Central memory CD4-positive, alpha-beta T cell (primary cell): ENCODE measurements around the gene INPP5B.
"Not testable (repeated sequence)": the region's sequence is repeated elsewhere in the genome, so short reads cannot be mapped to it uniquely, and the experiment has no call there.

Experiments used
- DNase-seq: peaks from one replicate; pipeline ENCODE4 v3.0.0; 2022
- total RNA-seq, 3 experiments: gene quantifications; one replicate each; lab custom pipeline; 2026; lab: John Stamatoyannopoulos, UW

Gene INPP5B
- 35.5 to 72.2 (median 55.0) reads per million in 3 experiments for total RNA-seq

DNA sequence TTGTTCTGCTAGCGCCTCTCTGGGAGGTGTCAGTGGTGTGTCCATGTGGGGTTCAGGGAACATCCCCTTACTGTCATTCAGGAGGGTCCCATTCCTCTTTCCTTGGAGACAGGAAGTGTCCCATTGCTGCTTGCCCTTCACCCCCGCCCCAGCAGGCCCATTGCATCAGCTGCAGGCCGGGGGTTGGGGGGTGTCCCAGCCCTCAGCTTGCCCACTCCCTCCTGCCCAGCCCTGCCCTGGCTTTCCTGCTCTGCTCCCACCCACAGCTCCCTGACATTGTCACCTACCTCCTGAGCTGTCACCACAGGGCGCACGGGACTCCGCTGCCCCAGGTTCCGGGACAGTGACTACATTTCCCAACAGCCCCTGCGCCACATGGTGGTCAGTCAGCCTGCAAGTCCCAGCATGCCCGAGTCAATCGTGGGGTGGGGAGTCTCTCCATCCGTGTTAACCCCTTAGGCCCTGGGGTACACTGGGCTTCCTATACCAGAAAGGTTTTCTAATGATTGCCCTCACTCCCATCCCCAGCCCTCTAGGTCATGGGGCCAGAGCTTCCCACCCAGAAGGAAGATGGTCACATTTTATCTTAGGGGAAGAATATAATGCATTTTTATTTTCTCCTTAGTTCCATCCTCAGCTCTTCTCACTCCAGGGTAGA lies at the start of gene INPP5B:
Gene INPP5B, minus strand, starts transcription at position 351 of the 658 bp plus-strand sequence. CDS start 745 bp downstream, outside the sequence.
- DNase-seq, result peak; percentile 44

- DNase-seq, result peak; percentile 18
Observed at GRCh38 chr1:37995751-37996345, 49.0 kb upstream of the INPP5B start.

DNA sequence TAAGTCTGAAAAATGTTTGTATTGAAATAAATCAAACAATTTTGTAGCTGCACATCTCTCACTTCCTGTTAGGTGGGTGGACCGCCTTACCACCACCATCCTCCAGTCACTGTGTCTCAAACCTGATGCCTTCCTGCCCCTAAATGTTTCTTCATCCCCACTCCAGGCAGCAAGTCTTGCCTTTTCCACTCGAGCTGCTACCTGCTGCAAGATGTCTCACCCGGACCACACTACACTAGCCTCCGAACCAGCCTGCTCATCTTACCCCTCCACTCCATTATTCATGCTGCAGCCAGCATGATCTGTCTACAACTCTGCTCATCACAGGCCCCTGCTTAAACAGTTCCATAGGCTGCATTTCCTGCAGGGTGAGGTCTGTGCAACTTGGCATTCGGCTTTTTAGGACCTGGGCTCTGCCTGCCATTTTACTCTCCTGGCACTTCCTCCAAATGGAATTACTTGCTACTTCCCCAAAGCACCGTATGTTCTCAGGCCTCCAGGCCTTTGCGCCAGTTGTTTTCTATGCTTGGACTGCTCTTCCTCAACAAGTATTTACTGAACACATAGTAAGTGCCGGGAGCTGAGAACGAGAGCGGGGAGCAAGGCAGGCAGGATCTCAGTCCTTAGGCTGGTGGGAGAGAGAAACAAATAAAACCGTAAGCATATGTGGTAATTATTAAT lies 48.2 kb upstream of the INPP5B start:
- no peak for DNase-seq

GRCh38 chr1:37989361-37989930 lies 42.6 kb upstream of the INPP5B start:
- DNase-seq, result no peak

DNA sequence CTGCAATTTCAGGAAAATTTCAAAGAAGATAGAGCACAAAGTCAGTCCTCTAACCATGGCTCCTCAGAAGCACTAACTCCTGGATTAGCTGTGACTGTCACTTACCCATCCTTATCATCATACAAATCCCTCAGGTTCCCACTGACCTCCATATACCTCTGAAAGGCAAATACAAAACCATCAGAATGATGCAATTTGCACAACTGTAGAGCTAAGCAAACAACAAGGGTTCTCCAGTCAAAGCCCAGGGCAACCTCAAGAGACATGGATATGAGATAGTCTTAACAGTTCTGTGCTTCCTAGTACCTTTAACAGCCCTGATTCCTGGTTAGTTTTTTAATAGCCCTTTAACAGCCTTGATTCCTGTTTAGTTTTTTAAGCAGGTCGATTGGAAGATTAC lies 40.8 kb upstream of the INPP5B start:
- DNase-seq, result no peak

GRCh38 chr1:37983546-37983945 lies 36.7 kb upstream of the INPP5B start:
- no peak for DNase-seq

GRCh38 chr1:37978541-37978940 lies 31.7 kb upstream of the INPP5B start:
- no peak for DNase-seq

GRCh38 chr1:37975083-37975482 lies 28.2 kb upstream of the INPP5B start:
- not testable (repeated sequence) for DNase-seq

- no peak for DNase-seq
Observed at GRCh38 chr1:37974567-37974966, 27.7 kb upstream of the INPP5B start.

DNA sequence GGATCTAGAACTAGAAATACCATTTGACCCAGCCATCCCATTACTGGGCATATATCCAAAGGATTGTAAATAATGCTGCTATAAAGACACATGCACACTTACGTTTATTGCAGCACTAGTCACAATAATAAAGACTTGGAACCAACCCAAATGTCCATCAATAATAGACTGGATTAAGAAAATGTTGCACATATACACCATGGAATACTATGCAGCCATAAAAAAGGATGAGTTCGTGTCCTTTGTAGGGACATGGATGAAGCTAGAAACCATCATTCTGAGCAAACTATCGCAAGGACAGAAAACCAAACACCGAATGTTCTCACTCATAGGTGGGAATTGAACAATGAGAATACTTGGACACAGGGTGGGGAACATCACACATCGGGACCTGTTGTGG lies 26.8 kb upstream of the INPP5B start:
- DNase-seq, result not testable (repeated sequence)

DNA sequence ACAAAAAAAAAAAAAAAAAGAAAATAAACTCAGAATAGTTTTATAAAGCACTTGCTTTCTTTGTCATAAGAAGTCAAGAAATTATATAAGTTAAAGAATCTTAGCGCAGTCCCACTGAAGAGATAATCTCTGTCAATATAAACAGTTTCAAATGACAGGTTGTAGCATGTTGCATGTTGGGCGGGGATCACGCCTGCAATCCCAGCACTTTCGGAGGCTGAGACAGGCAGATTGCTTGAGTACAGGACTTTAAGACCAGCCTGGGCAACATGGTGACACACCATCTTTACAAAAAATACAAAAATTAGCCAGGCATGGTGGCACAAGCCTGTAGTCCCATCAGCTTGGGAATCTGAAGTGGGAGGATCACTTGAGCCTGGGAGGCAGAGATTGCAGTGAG lies 18.4 kb upstream of the INPP5B start:
- DNase-seq, result no peak

GRCh38 chr1:37964106-37964505 lies 17.3 kb upstream of the INPP5B start:
- not testable (repeated sequence) for DNase-seq

- no peak for DNase-seq
Observed at GRCh38 chr1:37958690-37959089, 11.8 kb upstream of the INPP5B start.

- DNase-seq, result no peak
Observed at GRCh38 chr1:37955685-37956084, 8.8 kb upstream of the INPP5B start.

- DNase-seq, result no peak
Observed at GRCh38 chr1:37954316-37954971, 7.6 kb upstream of the INPP5B start.

- no peak for DNase-seq
Observed at GRCh38 chr1:37952738-37953137, 5.9 kb upstream of the INPP5B start.

DNA sequence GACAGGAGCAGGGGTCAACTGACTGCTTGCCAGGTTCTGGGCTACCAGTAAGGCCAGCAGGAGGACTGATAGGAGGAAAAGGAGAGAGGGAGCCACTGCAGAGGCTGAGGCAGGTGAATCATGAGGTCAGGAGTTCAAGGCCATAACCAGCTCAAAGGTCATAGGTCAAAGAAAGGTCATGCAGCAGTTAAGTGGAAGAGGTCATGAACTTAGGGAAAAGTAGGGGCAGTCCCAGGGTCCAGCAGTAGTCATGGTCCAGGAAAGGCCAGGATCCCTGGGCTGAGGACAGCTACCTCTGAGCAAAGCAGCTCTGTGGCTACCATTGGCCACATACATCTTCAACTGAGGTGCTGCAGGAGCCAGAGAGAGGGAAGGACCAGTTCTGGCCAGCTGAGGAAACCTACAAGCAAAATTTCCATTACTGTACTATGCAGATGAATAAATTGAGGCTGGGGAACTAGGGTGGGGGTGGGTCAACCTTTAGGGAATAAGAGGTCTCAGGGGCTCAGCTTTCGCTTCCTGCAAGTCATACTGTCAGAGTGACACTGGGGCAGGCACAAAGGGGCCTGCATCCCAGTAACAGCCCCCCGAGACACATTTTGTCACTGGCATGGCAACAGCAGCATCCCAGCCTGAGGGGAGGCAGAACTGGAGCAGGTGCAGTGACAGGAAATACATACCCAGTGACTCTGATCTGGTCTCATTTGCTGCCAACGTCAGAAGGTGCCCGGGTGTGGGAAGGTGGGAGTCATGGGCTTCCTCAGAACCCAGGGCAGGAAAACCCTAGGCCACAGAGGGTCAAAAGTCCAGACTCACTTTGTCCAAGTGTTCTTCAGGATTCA lies 5.2 kb upstream of the INPP5B start:
- DNase-seq, result no peak

- DNase-seq, result no peak
Observed at GRCh38 chr1:37951041-37951782, 4.4 kb upstream of the INPP5B start.

GRCh38 chr1:37949524-37950152 lies 2.8 kb upstream of the INPP5B start:
- no peak for DNase-seq

DNA sequence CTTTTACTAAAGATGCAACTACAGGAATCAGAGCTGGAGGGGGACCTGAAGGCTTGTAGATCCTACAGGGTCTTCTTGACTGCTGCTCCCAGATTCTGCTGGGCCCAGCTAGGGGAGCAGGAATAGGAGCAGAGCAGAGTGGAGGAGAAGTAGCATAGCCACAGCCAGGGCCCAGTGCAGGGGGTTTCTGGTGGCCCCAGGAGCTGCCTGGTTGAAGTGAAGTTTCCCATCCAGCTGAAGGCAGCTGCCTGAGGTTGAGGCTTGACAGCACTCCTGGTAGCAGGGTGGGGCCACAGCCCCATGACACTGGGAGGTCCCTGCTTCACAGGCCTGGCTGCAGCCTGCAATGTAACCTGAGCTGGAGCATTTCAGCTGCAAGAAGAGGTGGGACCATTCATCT lies 2.0 kb upstream of the INPP5B start:
- no peak for DNase-seq

DNA sequence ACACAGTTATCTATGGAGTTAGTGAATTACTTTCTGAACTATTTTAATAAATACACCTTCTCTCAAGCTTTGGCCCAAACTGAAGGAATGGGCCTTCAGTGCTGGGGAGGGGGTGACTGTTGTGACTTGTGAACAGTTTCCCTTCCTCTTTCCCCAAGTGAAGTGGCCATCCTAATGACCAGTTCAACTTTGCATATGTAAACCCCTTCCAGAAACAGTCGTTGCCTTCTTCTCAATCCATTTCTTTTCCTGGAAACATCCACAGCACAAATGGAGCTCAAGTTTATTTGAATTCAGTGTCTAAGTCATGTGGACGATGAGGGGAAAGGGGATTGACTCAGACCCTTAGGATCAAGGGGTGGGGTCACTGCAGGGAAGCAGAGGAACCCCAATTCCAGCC lies 1.3 kb upstream of the INPP5B start:
- DNase-seq, result no peak
